Epithelial cell of proximal tubule (primary cell): ENCODE results near the gene ENPP3. TPM values are rescaled to one million over a fixed set of nuclear protein-coding genes. Genes with fewer than 3 reads are reported as not detected.

Source experiments
- DNase-seq: peaks from one replicate; pipeline ENCODE4 v3.0.0-alpha.2; 2011; ENCODE audit warnings: low read depth
- H3K4me3 ChIP-seq: 2 replicates; pipeline ENCODE4 v1.5.1; 2011; ENCODE audit warnings: low read depth, mild to moderate bottlenecking, low read length
- CTCF ChIP-seq: conservative IDR thresholded peaks from 2 replicates; pipeline ENCODE4 v1.5.1; 2012; ENCODE audit warnings: low read depth, mild to moderate bottlenecking, low read length
- total RNA-seq: library from RNA; depleted of rRNA; stranded (reverse); fragments of >200 nt; gene quantifications from 2 replicates; pipeline ENCODE4 v1.2.3, GENCODE V29; 2015

ENPP3 gene
- total RNA-seq, 1 donor from 2014 or later: 0.17 TPM

GRCh38 chr6:131789219-131789618 lies 152.1 kb downstream of the ENPP3 start:
- no peak overlapping the region for H3K4me3 ChIP-seq
- TF ChIP-seq CTCF: no peak
- no peak for DNase-seq

GRCh38 chr6:131791476-131791875 lies 154.4 kb downstream of the ENPP3 start:
- no peak for TF ChIP-seq CTCF
- H3K4me3 ChIP-seq: no peak overlapping the region
- no peak for DNase-seq

GRCh38 chr6:131792091-131792496 lies 155.0 kb downstream of the ENPP3 start:
- no peak for DNase-seq
- peak; percentile 27 for TF ChIP-seq CTCF
- H3K4me3 ChIP-seq: no peak overlapping the region

GRCh38 chr6:131795366-131795765 lies 158.3 kb downstream of the ENPP3 start:
- no peak overlapping the region for H3K4me3 ChIP-seq
- no peak for TF ChIP-seq CTCF
- no peak for DNase-seq

Other genes starting within 250 kb of the ENPP3 start
- gene ARG1, start 64.1 kb upstream of the ENPP3 start, total RNA-seq: not detected in 2 replicates
- 14.5 and 15.0 TPM in 2 replicates for gene MED23, start 9.1 kb upstream of the ENPP3 start, total RNA-seq
- gene OR2A4, start 64.1 kb downstream of the ENPP3 start, total RNA-seq: not detected in 2 replicates
- not detected in 2 replicates for gene CTAGE9, start 73.7 kb downstream of the ENPP3 start, total RNA-seq
- 2.2 and 3.5 TPM in 2 replicates for gene ENPP1, start 170.7 kb downstream of the ENPP3 start, total RNA-seq